Cardiac fibroblast (primary cell): ENCODE data around the gene CEP55.
A peak's percentile ranks its signal among the peaks of the same experiment; 100 is the strongest.

ENCODE experiments used
- DNase-seq, 2 donors: peaks; one replicate each; pipeline versions ENCODE4 v3.0.0 to v3.0.0-alpha.2; 2010; ENCODE audit warnings: low read depth in 2 of 2
- H3K4me3 ChIP-seq, 2 donors: replicated peaks in 1 of 2; 1 replicate in 1 of 2; 2 replicates in 1 of 2; pipeline ENCODE4 v1.5.1; 2011; ENCODE audit warnings: low read depth in 2 of 2, low read length in 2 of 2, mild to moderate bottlenecking in 2 of 2, moderate library complexity in 1 of 2
- TF ChIP-seq, protein P1 (sequence below): IDR thresholded peaks from one replicate; pipeline ENCODE4 v1.5.1; 2011; ENCODE audit warnings: low read depth, mild to moderate bottlenecking, low read length, inconsistent platforms

Gene CEP55

GRCh38 chr10:93554760-93555432 lies 58.5 kb downstream of the CEP55 start:
- TF ChIP-seq, protein P1, sequence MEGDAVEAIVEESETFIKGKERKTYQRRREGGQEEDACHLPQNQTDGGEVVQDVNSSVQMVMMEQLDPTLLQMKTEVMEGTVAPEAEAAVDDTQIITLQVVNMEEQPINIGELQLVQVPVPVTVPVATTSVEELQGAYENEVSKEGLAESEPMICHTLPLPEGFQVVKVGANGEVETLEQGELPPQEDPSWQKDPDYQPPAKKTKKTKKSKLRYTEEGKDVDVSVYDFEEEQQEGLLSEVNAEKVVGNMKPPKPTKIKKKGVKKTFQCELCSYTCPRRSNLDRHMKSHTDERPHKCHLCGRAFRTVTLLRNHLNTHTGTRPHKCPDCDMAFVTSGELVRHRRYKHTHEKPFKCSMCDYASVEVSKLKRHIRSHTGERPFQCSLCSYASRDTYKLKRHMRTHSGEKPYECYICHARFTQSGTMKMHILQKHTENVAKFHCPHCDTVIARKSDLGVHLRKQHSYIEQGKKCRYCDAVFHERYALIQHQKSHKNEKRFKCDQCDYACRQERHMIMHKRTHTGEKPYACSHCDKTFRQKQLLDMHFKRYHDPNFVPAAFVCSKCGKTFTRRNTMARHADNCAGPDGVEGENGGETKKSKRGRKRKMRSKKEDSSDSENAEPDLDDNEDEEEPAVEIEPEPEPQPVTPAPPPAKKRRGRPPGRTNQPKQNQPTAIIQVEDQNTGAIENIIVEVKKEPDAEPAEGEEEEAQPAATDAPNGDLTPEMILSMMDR, result peak; percentile 76
- peak; percentile 79 to 80 for DNase-seq
- H3K4me3 ChIP-seq, result no peak overlapping the region

- DNase-seq, result no peak
- no peak overlapping the region for H3K4me3 ChIP-seq
- TF ChIP-seq, protein P1, result no peak
These were observed 63.1 kb downstream of the CEP55 start for GRCh38 chr10:93559490-93559889.

DNA sequence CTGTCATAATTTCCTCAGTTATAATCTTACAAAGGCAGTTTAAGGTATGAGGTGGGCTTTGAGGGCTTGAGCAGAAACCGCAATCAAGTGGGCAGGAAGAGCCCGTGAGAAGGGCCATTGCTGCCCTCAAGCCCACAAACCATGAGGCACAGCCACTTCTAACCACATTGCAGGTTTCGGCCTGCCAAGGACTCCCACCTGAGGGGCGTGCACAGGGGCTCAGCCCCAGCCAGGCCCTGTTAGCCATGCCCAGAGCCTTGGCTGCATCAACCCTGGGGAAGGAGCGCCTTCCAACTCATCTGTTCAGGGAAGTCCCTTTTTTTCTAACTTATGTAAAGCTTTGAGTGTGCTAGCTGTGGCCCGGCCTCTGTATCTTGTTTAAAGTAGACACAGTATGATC lies 64.1 kb downstream of the CEP55 start:
- no peak for DNase-seq
- no peak overlapping the region for H3K4me3 ChIP-seq
- TF ChIP-seq, protein P1, result no peak

DNA sequence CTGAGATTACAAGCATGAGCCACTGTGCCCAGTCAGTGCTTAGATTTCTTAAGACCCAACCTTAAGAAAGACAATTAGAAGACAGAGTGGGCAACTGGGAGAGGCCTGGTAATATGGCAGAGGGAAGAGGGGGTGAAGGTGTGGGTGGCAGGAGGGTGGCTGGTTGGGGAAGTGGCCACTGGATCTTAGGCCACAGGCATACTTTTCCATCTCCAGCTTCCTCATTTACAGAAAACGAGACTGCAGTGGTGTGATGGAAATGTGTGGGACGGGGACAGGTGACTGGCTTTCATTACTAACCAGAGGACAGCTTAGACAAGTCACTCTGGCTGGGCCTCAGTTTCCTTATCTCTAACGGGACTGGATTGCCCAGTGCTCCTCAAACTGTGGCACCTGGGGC lies 69.0 kb downstream of the CEP55 start:
- H3K4me3 ChIP-seq, result no peak overlapping the region
- TF ChIP-seq, protein P1, result no peak
- no peak for DNase-seq

GRCh38 chr10:93566435-93567276 lies 70.2 kb downstream of the CEP55 start, which contains the start of gene FFAR4:
FFAR4 (plus strand) TSS chr10:93566665; CDS start chr10:93566721, 56 bp downstream.
- TF ChIP-seq, protein P1, result no peak
- H3K4me3 ChIP-seq, result no peak within 1 kb of the TSS
- peak; percentile 3 to 14 for DNase-seq

GRCh38 chr10:93567277-93568104 lies 71.1 kb downstream of the CEP55 start:
- DNase-seq, result no peak
- TF ChIP-seq, protein P1, result no peak
- no peak overlapping the region for H3K4me3 ChIP-seq
